CD4-positive, CD25-positive, alpha-beta regulatory T cell (primary cell): ENCODE results near the gene SYS1. TPM values are rescaled to one million over a fixed set of nuclear protein-coding genes. Genes with fewer than 3 reads are reported as not detected.
A peak's percentile ranks its signal among the peaks of the same experiment; 100 is the strongest.

ENCODE experiments used
- ATAC-seq, 2 donors: fragments of 150-1000 bp; cut with Tn5 transposase; one replicate each; pipeline ENCODE4 v1.10.0; 2021; ENCODE audit warnings: low read depth in 2 of 2, moderate number of reproducible peaks in 2 of 2, moderate library complexity in 1 of 2
- DNase-seq, 3 donors: peaks; one replicate each; pipeline versions ENCODE4 v3.0.0 to v3.0.0-alpha.2; 2012 to 2022; ENCODE audit warnings: mixed read lengths in 1 of 3
- H3K27ac ChIP-seq: one replicate; pipeline ENCODE4 v1.7.0; 2013; ENCODE audit warnings: mild to moderate bottlenecking, low read length; ENCODE audit not compliant: insufficient read depth, poor library complexity, severe bottlenecking
- H3K27me3 ChIP-seq: one replicate; pipeline ENCODE4 v1.7.0; 2013; ENCODE audit warnings: low read length; ENCODE audit not compliant: control insufficient read depth, insufficient read depth
- H3K36me3 ChIP-seq: one replicate; pipeline ENCODE4 v1.7.0; 2013; ENCODE audit warnings: mild to moderate bottlenecking, low read length, moderate library complexity; ENCODE audit not compliant: control insufficient read depth, insufficient read depth
- H3K4me1 ChIP-seq: 2 replicates; pipeline ENCODE4 v1.7.0; 2013; ENCODE audit warnings: mild to moderate bottlenecking, low read length; ENCODE audit not compliant: insufficient read depth, control insufficient read depth, poor library complexity, severe bottlenecking
- H3K4me3 ChIP-seq: one replicate; pipeline ENCODE4 v1.7.0; 2013; ENCODE audit warnings: low read depth, mild to moderate bottlenecking, low read length, moderate library complexity
- H3K9me3 ChIP-seq, 2 experiments: 1 replicate in 1 of 2; 2 replicates in 1 of 2; pipeline ENCODE4 v1.7.0; 2013; ENCODE audit warnings: low read length in 2 of 2, mild to moderate bottlenecking in 1 of 2, moderate library complexity in 1 of 2; ENCODE audit not compliant: control insufficient read depth in 2 of 2
- H3K27ac Mint-ChIP-seq, 3 donors: one replicate each; pipeline ENCODE4 v1.8.0; 2020 to 2022; ENCODE audit warnings: mild to moderate bottlenecking in 3 of 3, mixed read lengths in 3 of 3, moderate library complexity in 2 of 3
- H3K27me3 Mint-ChIP-seq: one replicate; pipeline ENCODE4 v1.8.0; 2022; ENCODE audit warnings: mild to moderate bottlenecking, mixed read lengths
- H3K36me3 Mint-ChIP-seq: one replicate; pipeline ENCODE4 v1.8.0; 2020; ENCODE audit warnings: mixed read lengths
- H3K4me1 Mint-ChIP-seq, 4 donors: one replicate each; pipeline ENCODE4 v1.8.0; 2020 to 2022; ENCODE audit warnings: mixed read lengths in 4 of 4, mild to moderate bottlenecking in 1 of 4
- H3K4me3 Mint-ChIP-seq, 4 donors: one replicate each; pipeline ENCODE4 v1.8.0; 2020 to 2022; ENCODE audit warnings: mild to moderate bottlenecking in 4 of 4, mixed read lengths in 4 of 4, moderate library complexity in 3 of 4
- H3K9me3 Mint-ChIP-seq, 7 donors: one replicate each; pipeline ENCODE4 v1.8.0; 2020 to 2022; ENCODE audit warnings: mixed read lengths in 7 of 7, mild to moderate bottlenecking in 3 of 7, moderate library complexity in 2 of 7
- polyA plus RNA-seq, 4 donors: library from polyadenylated mRNA; unstranded; fragments of 300-500 nt; fragmentation: Illumina TruSeq; gene quantifications; one replicate each; pipeline ENCODE4 v1.2.3, GENCODE V29; 2021
- total RNA-seq: library from RNA; stranded (reverse); gene quantifications from one replicate; pipeline ENCODE4 v1.2.3, GENCODE V29; 2022

Gene SYS1
- total and polyA plus RNA-seq, 5 donors from 2014 or later = 38.4 to 94.2 (median 43.4) TPM

- no peaks in the 10 kb centered on the region for H3K9me3 Mint-ChIP-seq
These were observed 9.2 kb upstream of the SYS1 start for GRCh38 chr20:45353746-45354145.

GRCh38 chr20:45354423-45355208 lies 8.3 kb upstream of the SYS1 start:
- H3K4me3 ChIP-seq = peak overlapping the region; percentile 54
- H3K27ac ChIP-seq = peak overlapping the region; percentile 36
- Mint-ChIP-seq H3K4me3 (peak overlapping the region in 1 of 4 donors; percentile 59), H3K9me3 (no peaks in the 10 kb centered on the region), H3K27me3 (no peaks in the 10 kb centered on the region), H3K27ac (peak overlapping the region; percentile 56 to 82 (median 77)), H3K36me3 (no peaks in the 10 kb centered on the region), H3K4me1 (peaks cover 0 to 37% (median 26%) of the 10 kb centered on the region in 4 donors)
- no peaks in the 10 kb centered on the region for H3K27me3 ChIP-seq
- H3K9me3 ChIP-seq = no peaks in the 10 kb centered on the region
- ATAC-seq = no peak
- H3K4me1 ChIP-seq = peaks cover 6% of the 10 kb centered on the region
- no peak for DNase-seq
- no peaks in the 10 kb centered on the region for H3K36me3 ChIP-seq

More at GRCh38 chr20:45353746-45354145, 9.2 kb upstream of the SYS1 start:
- H3K4me1 ChIP-seq = peaks cover 6% of the 10 kb centered on the region
- Mint-ChIP-seq H3K27me3 (no peaks in the 10 kb centered on the region), H3K4me1 (peaks cover 0 to 37% (median 26%) of the 10 kb centered on the region in 4 donors), H3K27ac (peak overlapping the region in 2 of 3 donors; percentile 1 to 41), H3K4me3 (no peak overlapping the region), H3K36me3 (no peaks in the 10 kb centered on the region)
- H3K27me3 ChIP-seq = no peaks in the 10 kb centered on the region
- no peaks in the 10 kb centered on the region for H3K9me3 ChIP-seq
- DNase-seq (no peak), ATAC-seq (no peak)
- H3K4me3 ChIP-seq = no peak overlapping the region
- H3K36me3 ChIP-seq = no peaks in the 10 kb centered on the region
- H3K27ac ChIP-seq = no peak overlapping the region

GRCh38 chr20:45355209-45356084 lies 7.5 kb upstream of the SYS1 start:
- H3K4me3 Mint-ChIP-seq = peak overlapping the region in 3 of 4 donors; percentile 2 to 56 (median 51)
- no peaks in the 10 kb centered on the region for H3K9me3 Mint-ChIP-seq
- DNase-seq (peak in 1 of 3 donors; percentile 68), ATAC-seq (peak; percentile 49 to 55)
- H3K4me1 Mint-ChIP-seq = peaks cover 0 to 34% (median 26%) of the 10 kb centered on the region in 4 donors
- Histone ChIP-seq H3K36me3 (no peaks in the 10 kb centered on the region), H3K27ac (peak overlapping the region; percentile 36), H3K9me3 (no peaks in the 10 kb centered on the region), H3K4me1 (peaks cover 6% of the 10 kb centered on the region), H3K27me3 (no peaks in the 10 kb centered on the region), H3K4me3 (peak overlapping the region; percentile 54)
- no peaks in the 10 kb centered on the region for H3K36me3 Mint-ChIP-seq
- H3K27ac Mint-ChIP-seq = peak overlapping the region; percentile 62 to 90 (median 82)
- no peaks in the 10 kb centered on the region for H3K27me3 Mint-ChIP-seq

GRCh38 chr20:45358282-45359068 lies 4.5 kb upstream of the SYS1 start:
- Histone ChIP-seq H3K4me3 (no peak overlapping the region), H3K27me3 (no peaks in the 10 kb centered on the region), H3K36me3 (no peaks in the 10 kb centered on the region), H3K9me3 (no peaks in the 10 kb centered on the region), H3K27ac (no peak overlapping the region), H3K4me1 (peaks cover 12% of the 10 kb centered on the region)
- Mint-ChIP-seq H3K4me3 (no peak overlapping the region), H3K9me3 (no peaks in the 10 kb centered on the region), H3K4me1 (peaks cover 4 to 41% (median 31%) of the 10 kb centered on the region in 4 donors), H3K27me3 (no peaks in the 10 kb centered on the region), H3K27ac (no peak overlapping the region), H3K36me3 (no peaks in the 10 kb centered on the region)
- no peak for DNase-seq
- no peak for ATAC-seq

- no peak overlapping the region for H3K4me3 ChIP-seq
- no peaks in the 10 kb centered on the region for H3K27me3 Mint-ChIP-seq
- H3K27me3 ChIP-seq = no peaks in the 10 kb centered on the region
- H3K4me3 Mint-ChIP-seq = no peak overlapping the region
- no peak for DNase-seq
- H3K9me3 ChIP-seq = no peaks in the 10 kb centered on the region
- H3K9me3 Mint-ChIP-seq = no peaks in the 10 kb centered on the region
- H3K27ac ChIP-seq = no peak overlapping the region
- H3K4me1 Mint-ChIP-seq = peaks cover 9 to 41% (median 33%) of the 10 kb centered on the region in 4 donors
- H3K4me1 ChIP-seq = peaks cover 18% of the 10 kb centered on the region
- H3K36me3 ChIP-seq = no peaks in the 10 kb centered on the region
- no peak overlapping the region for H3K27ac Mint-ChIP-seq
- no peaks in the 10 kb centered on the region for H3K36me3 Mint-ChIP-seq
- no peak for ATAC-seq
These were observed 3.9 kb upstream of the SYS1 start for GRCh38 chr20:45359069-45359405.

GRCh38 chr20:45359406-45360148 lies 3.4 kb upstream of the SYS1 start:
- Mint-ChIP-seq H3K4me3 (no peak overlapping the region), H3K36me3 (no peaks in the 10 kb centered on the region), H3K9me3 (no peaks in the 10 kb centered on the region), H3K4me1 (peaks cover 11 to 38% (median 30%) of the 10 kb centered on the region in 4 donors), H3K27me3 (no peaks in the 10 kb centered on the region), H3K27ac (no peak overlapping the region)
- H3K27me3 ChIP-seq = no peaks in the 10 kb centered on the region
- H3K36me3 ChIP-seq = no peaks in the 10 kb centered on the region
- DNase-seq = no peak
- no peaks in the 10 kb centered on the region for H3K9me3 ChIP-seq
- H3K4me1 ChIP-seq = peaks cover 23% of the 10 kb centered on the region
- no peak for ATAC-seq
- no peak overlapping the region for H3K4me3 ChIP-seq
- no peak overlapping the region for H3K27ac ChIP-seq

- Histone ChIP-seq H3K27me3 (no peaks in the 10 kb centered on the region), H3K36me3 (peaks cover 18% of the 10 kb centered on the region), H3K4me3 (no peak overlapping the region), H3K27ac (no peak overlapping the region), H3K4me1 (peaks cover 34% of the 10 kb centered on the region), H3K9me3 (no peaks in the 10 kb centered on the region)
- Mint-ChIP-seq H3K27me3 (no peaks in the 10 kb centered on the region), H3K27ac (no peak overlapping the region), H3K9me3 (no peaks in the 10 kb centered on the region), H3K4me3 (no peak overlapping the region), H3K4me1 (peaks cover 11 to 45% (median 33%) of the 10 kb centered on the region in 4 donors), H3K36me3 (peaks cover 8% of the 10 kb centered on the region)
- ATAC-seq (no peak), DNase-seq (no peak)
These were observed 1.2 kb upstream of the SYS1 start for GRCh38 chr20:45361793-45362192.
